Measurements from ENCODE around the gene TRAPPC5. TPM values are rescaled to one million over a fixed set of nuclear protein-coding genes. Genes with fewer than 3 reads are reported as not detected.

Gene TRAPPC5
- total RNA-seq, 1 experiment from 2014 or later = 77.4 TPM

DNA sequence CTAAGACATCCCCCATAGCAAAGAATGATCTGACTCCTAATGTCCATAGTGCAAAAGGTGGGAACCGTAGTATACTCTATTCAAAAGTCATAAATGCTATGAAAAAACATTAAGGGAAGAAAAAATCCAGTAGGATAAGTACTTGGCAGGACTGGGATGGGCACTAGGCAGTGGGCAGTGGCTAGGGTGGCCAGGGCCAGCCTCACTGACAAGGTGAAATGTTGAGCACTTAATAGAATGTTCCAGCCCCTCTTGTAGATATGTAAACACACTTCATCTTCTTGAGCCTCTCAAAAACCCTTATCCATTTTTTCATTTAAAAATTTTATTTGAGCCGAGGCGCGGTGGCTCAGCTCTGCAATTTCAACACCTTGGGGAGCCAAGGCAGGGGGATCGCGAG, 52.7 kb downstream of the TRAPPC5 start:
- no peak overlapping the region for H3K4me2 ChIP-seq (ENCODE audit: insufficient read depth, insufficient read length, low read length)
- no peak overlapping the region for H2BK5ac ChIP-seq (ENCODE audit: insufficient read length, low read length)
- no peaks in the 10 kb centered on the region for H3K9me3 ChIP-seq (ENCODE audit: control insufficient read depth, low read depth, low read length)
- H3K23ac ChIP-seq (ENCODE audit: insufficient read length, low read depth, low read length) = no peak overlapping the region
- no peaks in the 10 kb centered on the region for H3K79me2 ChIP-seq (ENCODE audit: insufficient read depth, low read length)
- no peaks in the 10 kb centered on the region for H3K79me1 ChIP-seq (ENCODE audit: insufficient read depth, low read depth, low read length, poor library complexity, severe bottlenecking)
- no peak overlapping the region for H2BK12ac ChIP-seq (ENCODE audit: insufficient read length, low read depth, low read length)
- no peak overlapping the region for H3K9ac ChIP-seq (ENCODE audit: extremely low read depth, insufficient read length, low read length)
- H2BK15ac ChIP-seq (ENCODE audit: low read depth, low read length) = no peak overlapping the region
- H3K4ac ChIP-seq (ENCODE audit: low read depth, low read length) = no peak overlapping the region
- peaks cover 92% of the 10 kb centered on the region for H3K27me3 Mint-ChIP-seq (ENCODE audit: low read depth)
- peaks cover 7% of the 10 kb centered on the region for H3K23me2 ChIP-seq (ENCODE audit: insufficient read length, low read depth, low read length, poor library complexity, severe bottlenecking)
- no peak overlapping the region for H2AK5ac ChIP-seq (ENCODE audit: insufficient read length, low read length)
- TF ChIP-seq, protein P1, sequence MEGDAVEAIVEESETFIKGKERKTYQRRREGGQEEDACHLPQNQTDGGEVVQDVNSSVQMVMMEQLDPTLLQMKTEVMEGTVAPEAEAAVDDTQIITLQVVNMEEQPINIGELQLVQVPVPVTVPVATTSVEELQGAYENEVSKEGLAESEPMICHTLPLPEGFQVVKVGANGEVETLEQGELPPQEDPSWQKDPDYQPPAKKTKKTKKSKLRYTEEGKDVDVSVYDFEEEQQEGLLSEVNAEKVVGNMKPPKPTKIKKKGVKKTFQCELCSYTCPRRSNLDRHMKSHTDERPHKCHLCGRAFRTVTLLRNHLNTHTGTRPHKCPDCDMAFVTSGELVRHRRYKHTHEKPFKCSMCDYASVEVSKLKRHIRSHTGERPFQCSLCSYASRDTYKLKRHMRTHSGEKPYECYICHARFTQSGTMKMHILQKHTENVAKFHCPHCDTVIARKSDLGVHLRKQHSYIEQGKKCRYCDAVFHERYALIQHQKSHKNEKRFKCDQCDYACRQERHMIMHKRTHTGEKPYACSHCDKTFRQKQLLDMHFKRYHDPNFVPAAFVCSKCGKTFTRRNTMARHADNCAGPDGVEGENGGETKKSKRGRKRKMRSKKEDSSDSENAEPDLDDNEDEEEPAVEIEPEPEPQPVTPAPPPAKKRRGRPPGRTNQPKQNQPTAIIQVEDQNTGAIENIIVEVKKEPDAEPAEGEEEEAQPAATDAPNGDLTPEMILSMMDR (conservative IDR thresholded peaks at IDR 0.05) = no peak
- no peak overlapping the region for H3K56ac ChIP-seq (ENCODE audit: insufficient read length, low read depth, low read length)
- H2AFZ ChIP-seq (ENCODE audit: low read length) = no peak overlapping the region
- no peak overlapping the region for H4K8ac ChIP-seq (replicated peaks; ENCODE audit: insufficient read length, low read depth, low read length)
- H3K27me3 ChIP-seq (ENCODE audit: insufficient read depth, low read length) = peaks cover 17% of the 10 kb centered on the region; the same call in 1 of the 2 replicates
- H3K27ac Mint-ChIP-seq = no peak overlapping the region
- H4K91ac ChIP-seq (ENCODE audit: insufficient read length, low read depth, low read length) = no peak overlapping the region
- no CpG with 5 or more reads among the region's 6 CpGs for WGBS (ENCODE audit: extremely low coverage, insufficient read length, low lambda C conversion rate)
- H3K4me1 Mint-ChIP-seq = peaks cover 6 to 21% of the 10 kb centered on the region in 2 experiments
- H3K4me3 Mint-ChIP-seq = no peak overlapping the region
- no peak overlapping the region for H2BK20ac ChIP-seq (ENCODE audit: low read depth, low read length, poor library complexity, severe bottlenecking)
- no peak overlapping the region for H4K5ac ChIP-seq (ENCODE audit: insufficient read length, low read depth, low read length)
- no peak for DNase-seq
- H3K18ac ChIP-seq (ENCODE audit: insufficient read length, low read depth, low read length) = no peak overlapping the region
- no peak overlapping the region for H3K14ac ChIP-seq (ENCODE audit: insufficient read depth, low read length)
- no peaks in the 10 kb centered on the region for H3K4me1 ChIP-seq (ENCODE audit: insufficient read depth, low read length)
- no peaks in the 10 kb centered on the region for H4K20me1 ChIP-seq (ENCODE audit: control insufficient read depth, insufficient read depth, insufficient read length)
- H3K27ac ChIP-seq (ENCODE audit: insufficient read length, low read depth, low read length) = no peak overlapping the region
- no peaks in the 10 kb centered on the region; a peak in 1 of 5 replicates for H3K9me3 Mint-ChIP-seq
- no peaks in the 10 kb centered on the region for H3K36me3 Mint-ChIP-seq (ENCODE audit: insufficient read depth in 1 of 3, low read depth in 3 of 3)
- no peak overlapping the region for H2BK120ac ChIP-seq (ENCODE audit: low read depth, low read length, poor library complexity, severe bottlenecking)
- H3T11ph ChIP-seq (ENCODE audit: low read length) = no peak overlapping the region

All from H9 (cell line).